ENCODE data around the gene NGF.

The NGF gene

GRCh38 chr1:115239148-115239422 is 99.0 kb downstream of the NGF start:
- no peak for DNase-seq (ENCODE audit: low read depth in 2 of 2)

GRCh38 chr1:115238336-115239147 is 99.5 kb downstream of the NGF start:
- DNase-seq (ENCODE audit: low read depth in 2 of 2), result no peak

GRCh38 chr1:115237507-115237906 is 100.5 kb downstream of the NGF start:
- no peak for DNase-seq (ENCODE audit: low read depth in 2 of 2)

- DNase-seq (ENCODE audit: low read depth in 2 of 2), result no peak
Measured at GRCh38 chr1:115237023-115237422, 101.0 kb downstream of the NGF start.

All from activated CD4-positive, alpha-beta T cell treated with anti-CD3 and anti-CD28 coated beads for 24 hours (primary cell).